AG08396 (cell line): Measurements from ENCODE around the gene ISCA1.

ENCODE experiments used
- DNase-seq: peaks from one replicate; pipeline ENCODE4 v3.0.0; 2012; ENCODE audit warnings: low spot score, mixed read lengths

ISCA1 gene

GRCh38 chr9:86285261-86285660 lies 2.9 kb upstream of the ISCA1 start:
- no peak for DNase-seq

DNA sequence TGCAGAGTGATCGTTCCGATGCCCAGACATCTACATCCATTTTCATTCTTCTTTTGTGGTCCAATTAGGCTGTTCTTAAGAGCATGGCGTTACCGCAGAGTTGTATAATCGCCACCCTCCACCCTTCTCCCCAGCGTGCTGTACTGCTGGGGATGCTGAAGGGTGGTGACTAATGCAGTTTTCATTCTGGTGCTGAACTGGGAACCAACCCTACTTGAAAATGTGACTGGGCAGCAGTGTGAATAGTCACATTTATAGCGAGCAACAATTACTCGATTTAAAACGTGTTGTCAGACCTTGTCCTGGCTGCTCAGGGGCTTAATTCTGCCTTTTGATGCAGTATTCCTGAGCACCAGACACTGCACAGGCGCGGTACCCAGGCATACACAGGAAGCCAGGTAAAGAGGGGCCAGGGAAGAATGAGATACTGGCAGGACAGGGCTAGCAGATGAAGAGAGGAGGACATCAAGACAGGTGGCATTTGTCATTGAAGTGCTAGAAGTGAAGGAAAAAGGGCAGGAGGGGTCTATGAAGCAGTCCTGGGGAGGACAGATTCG lies 719 bp upstream of the ISCA1 start:
- peak; percentile 73 for DNase-seq

- no peak for DNase-seq
Measured at GRCh38 chr9:86281593-86282076, 703 bp downstream of the ISCA1 start.

DNA sequence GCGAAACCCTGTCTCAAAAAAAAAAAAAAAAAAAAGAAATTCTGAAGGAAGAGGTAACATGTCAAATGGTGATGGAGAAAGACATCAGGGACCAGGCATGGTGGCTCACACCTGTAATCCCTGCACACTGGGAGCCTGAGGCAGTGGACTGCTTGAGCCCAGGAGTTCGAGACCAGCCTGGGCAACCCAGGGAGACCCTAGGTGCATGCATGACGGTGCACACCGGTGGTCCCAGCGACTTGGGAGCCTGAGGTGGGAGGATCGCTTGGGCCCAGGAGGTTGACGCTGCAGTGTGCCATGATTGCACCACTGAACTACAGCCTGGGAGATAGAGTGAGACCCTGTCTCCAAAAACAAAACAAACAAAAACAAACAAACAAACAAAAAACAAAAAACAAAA lies 1.8 kb downstream of the ISCA1 start:
- no peak for DNase-seq

GRCh38 chr9:86279839-86280238 lies 2.5 kb downstream of the ISCA1 start:
- DNase-seq, result no peak

GRCh38 chr9:86277072-86277471 lies 5.3 kb downstream of the ISCA1 start:
- no peak for DNase-seq

GRCh38 chr9:86275962-86276361 lies 6.4 kb downstream of the ISCA1 start:
- no peak for DNase-seq

DNA sequence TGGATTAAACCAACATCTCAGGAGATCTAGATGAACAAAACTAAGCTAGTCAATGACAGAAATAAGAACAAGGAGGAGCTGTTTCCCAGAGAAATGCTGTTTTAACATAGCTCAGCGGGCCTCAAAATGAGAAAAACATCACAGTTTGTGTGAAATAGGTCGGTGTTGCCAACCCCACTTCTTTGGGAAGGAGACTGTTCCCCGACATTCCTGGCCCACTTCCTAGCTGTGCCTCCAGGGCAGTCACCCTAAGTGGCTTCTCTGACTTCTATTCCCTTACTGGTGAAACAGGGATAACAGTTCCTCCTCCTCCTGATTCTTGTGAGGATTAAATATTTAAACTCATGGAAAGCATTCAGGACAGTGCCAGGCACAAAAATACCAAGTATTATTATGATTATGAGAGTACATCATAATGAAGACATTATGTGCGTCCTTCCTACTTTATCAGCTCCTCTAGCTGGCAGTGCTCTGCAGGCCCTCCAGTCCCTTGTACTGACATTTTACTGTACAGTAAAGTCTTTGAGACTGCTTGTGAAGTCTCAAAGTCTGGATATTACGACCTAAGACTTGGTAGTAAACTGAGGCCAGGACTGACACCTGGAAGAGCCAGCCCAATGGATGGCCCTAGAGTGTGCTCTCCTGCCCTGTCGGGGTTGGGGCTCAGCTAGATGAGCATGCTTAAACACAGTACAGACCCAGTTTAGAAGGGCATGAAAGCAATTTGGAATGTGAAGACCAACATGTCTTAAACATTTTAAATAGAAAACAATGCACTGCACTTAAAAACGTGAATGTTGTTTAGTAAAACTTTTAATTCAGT lies 7.3 kb downstream of the ISCA1 start:
- DNase-seq, result no peak

- no peak for DNase-seq
Measured at GRCh38 chr9:86272221-86272620, 10.1 kb downstream of the ISCA1 start.

DNA sequence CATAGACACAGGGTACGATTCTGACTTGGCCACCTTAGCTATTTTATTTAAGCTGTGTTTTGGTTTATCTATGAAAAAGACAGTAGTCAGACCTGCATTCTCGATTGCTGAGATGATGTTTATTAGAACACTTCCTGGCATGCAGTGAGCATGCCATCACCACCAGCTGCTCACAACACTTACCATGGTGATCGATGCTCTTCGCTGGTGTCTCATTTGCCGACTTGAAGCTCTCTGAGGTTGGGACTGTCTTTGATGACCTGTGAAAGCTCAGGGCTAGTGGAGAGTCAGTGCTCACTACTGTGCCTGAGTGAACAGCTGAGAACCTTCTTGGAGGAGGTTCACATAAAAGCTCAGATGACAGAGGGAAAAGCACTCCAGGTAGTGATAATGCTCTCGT lies 18.5 kb downstream of the ISCA1 start:
- DNase-seq, result no peak

- no peak for DNase-seq
Measured at GRCh38 chr9:86262492-86262891, 19.8 kb downstream of the ISCA1 start.

GRCh38 chr9:86259557-86259956 lies 22.8 kb downstream of the ISCA1 start, which contains the start of gene C9orf153:
Gene C9orf153 (minus strand): TSS chr9:86259657. CDS start chr9:86229603, 30,054 bp downstream.
- no peak for DNase-seq

DNA sequence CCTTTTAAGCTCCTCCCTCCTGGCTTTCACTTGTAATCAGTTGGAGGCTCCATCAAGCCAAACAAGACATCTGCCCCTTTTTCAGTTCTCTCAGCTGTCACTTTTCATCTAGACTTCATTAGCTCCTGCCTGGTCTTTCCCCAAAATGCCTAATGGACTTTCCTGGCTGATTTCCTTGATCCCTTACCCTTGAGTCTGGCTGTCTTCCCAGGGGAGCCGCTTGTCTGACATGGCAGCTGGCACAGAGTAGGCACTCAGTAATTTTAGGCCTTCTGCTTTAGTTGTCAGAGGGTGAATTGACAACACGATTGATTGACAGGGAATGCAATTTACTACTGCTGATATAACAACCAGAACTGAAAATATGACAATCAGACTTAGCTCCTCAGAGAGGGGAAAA lies 24.9 kb downstream of the ISCA1 start:
- no peak for DNase-seq

- DNase-seq, result no peak
Measured at GRCh38 chr9:86256653-86257052, 25.7 kb downstream of the ISCA1 start.

- no peak for DNase-seq
Measured at GRCh38 chr9:86253577-86253976, 28.8 kb downstream of the ISCA1 start.

- no peak for DNase-seq
Measured at GRCh38 chr9:86252870-86253269, 29.5 kb downstream of the ISCA1 start.

DNA sequence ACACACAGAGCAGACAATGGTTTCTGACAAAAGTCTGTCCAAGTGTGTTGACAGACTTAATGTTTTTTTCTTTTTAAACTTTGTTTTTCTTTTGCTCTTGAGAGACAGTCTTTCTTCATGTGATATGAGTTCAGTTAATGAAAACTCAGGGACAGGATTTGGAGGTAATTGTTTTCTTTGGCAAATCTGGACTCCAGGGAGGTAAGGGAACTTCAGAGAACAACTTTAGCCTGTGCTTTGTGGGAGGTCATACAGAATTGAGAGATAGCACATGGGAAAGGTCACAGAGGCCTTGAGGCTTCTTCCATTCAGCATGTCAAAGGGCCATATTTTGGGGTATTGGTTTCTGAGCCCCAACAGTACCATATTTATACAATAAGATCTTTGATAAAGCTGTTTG lies 32.2 kb downstream of the ISCA1 start:
- DNase-seq, result no peak

- DNase-seq, result no peak
Measured at GRCh38 chr9:86248746-86249145, 33.6 kb downstream of the ISCA1 start.

DNA sequence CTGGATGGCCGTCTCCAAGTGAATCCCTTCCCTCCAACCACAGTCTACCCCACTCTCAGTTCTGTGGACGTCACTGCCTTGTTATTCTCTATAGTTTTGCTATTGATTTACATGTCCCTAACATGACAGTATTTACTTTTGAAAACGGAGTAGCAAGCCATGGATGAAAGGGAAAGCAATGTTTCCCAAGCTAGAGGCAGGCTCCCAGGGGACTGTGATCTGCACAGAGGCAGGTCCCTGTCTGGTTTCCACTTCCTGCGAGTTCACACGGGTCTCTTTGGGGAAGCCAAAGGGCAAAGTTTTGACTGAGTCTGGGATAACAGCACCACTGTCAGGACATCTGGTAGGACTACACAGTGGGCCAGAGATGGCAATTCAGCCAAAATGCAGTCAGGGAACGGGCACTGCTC lies 35.6 kb downstream of the ISCA1 start:
- no peak for DNase-seq

- no peak for DNase-seq
Measured at GRCh38 chr9:86242071-86242470, 40.3 kb downstream of the ISCA1 start.

GRCh38 chr9:86241216-86241615 lies 41.1 kb downstream of the ISCA1 start:
- no peak for DNase-seq

GRCh38 chr9:86238861-86239770 lies 43.2 kb downstream of the ISCA1 start:
- no peak for DNase-seq

DNA sequence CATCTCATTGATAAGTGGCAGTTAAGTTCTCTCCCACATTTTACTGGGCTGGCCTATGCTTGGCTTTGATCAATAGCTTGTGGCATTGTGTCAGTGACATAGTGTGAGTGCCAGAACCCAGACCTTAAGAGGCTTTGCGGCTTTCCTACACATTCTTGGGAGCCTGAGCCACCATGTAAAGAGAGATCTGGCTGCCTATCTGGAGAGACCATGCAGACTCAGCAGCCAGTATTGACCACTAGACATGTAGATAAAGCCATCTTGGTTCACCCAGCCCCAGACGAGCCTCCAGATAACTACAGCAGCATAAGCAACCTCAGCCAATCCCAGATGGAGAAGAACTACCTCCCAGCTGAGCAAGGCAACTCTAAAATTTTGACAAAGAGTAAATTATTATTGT lies 51.5 kb downstream of the ISCA1 start:
- DNase-seq, result no peak
